ENCODE results near the gene TRAPPC6A. TPM values are rescaled to one million over a fixed set of nuclear protein-coding genes. Genes with fewer than 3 reads are reported as not detected.
A peak's percentile ranks its signal among the peaks of the same experiment; 100 is the strongest.

Gene TRAPPC6A
- total and polyA plus RNA-seq, 2 of the 13 experiments (the other 11 are each of a cell fraction or from before 2014, with no cell fraction given) = 6.5 to 21.0 TPM

- TF ChIP-seq NR2F6 (IDR thresholded peaks at IDR 0.05) (no peak), NR2F6 (CRISPR knock-in tag; IDR thresholded peaks at IDR 0.05) (no peak), HDAC6 (IDR thresholded peaks at IDR 0.05; ENCODE audit: low read depth, low read length) (no peak), ZNF775 (CRISPR knock-in tag; IDR thresholded peaks at IDR 0.05; ENCODE audit: borderline replicate concordance) (no peak)
Measured at GRCh38 chr19:45222724-45223123, 44.7 kb upstream of the TRAPPC6A start (continued).

GRCh38 chr19:45218911-45219743 lies 41.1 kb upstream of the TRAPPC6A start:
- in situ Hi-C loops (cut with HindIII; ENCODE audit: extremely low pct_ligation_motif_present, low pct_unique_long_range_greater_than_20kb) = no loop called here
- H3K79me2 ChIP-seq (ENCODE audit: insufficient read depth, low read length) = no peaks in the 10 kb centered on the region
- intact Hi-C loops (cut with micrococcal nuclease; ENCODE audit: unreplicated experiment) = no loop called here
- H2AFZ ChIP-seq (ENCODE audit: low read length) = no peak overlapping the region
- H3K36me3 ChIP-seq (replicated peaks in 1 of 2; ENCODE audit: control insufficient read depth in 1 of 2, insufficient read depth in 2 of 2, low read length in 2 of 2) = no peaks in the 10 kb centered on the region
- POLR2A ChIA-PET = interaction anchor here (0.7 kb wide), 1 partner anchor 16 kb away, joined by 3 read pairs; no protein-coding TSS in a partner anchor
- WGBS (ENCODE audit: low lambda C conversion rate) = 49% methylated on average over 17 of the region's 18 CpGs
- FAIRE-seq = no peak
- no peaks in the 10 kb centered on the region for H4K20me1 ChIP-seq (ENCODE audit: insufficient read depth, low read length)
- no peak overlapping the region for H3K4me2 ChIP-seq (ENCODE audit: low read depth, low read length)
- ATAC-seq = no peak
- BruUV-seq (replicated peaks) = no TSS peak
- H3K4me3 ChIP-seq (replicated peaks in 1 of 3; ENCODE audit: insufficient read depth in 1 of 3, low read depth in 2 of 3, low read length in 3 of 3) = no peak overlapping the region
- no peaks in the 10 kb centered on the region for H3K9me3 ChIP-seq (ENCODE audit: low read length)
- CTCF ChIA-PET (ENCODE audit: low intra/inter-chr PET ratio, low total read pairs) = no interaction called here
- 0 out of 2 replicates have a peak, but pooled peaks cover 8% of the 10 kb centered on the region for H3K4me1 ChIP-seq (ENCODE audit: insufficient read depth, low read length)
- peak; percentile 88 to 92 for TF ChIP-seq MAFK (conservative IDR thresholded peaks at IDR 0.05 in 1 of 2, IDR thresholded peaks at IDR 0.05 in 1 of 2; ENCODE audit: low read length in 2 of 2)
- TF ChIP-seq HCFC1 (IDR thresholded peaks at IDR 0.05; ENCODE audit: low read depth, low read length) = no peak
- TF ChIP-seq MAFF (IDR thresholded peaks at IDR 0.05; ENCODE audit: low read depth, low read length) = peak; percentile 86
- peaks cover 15 to 63% of the 10 kb centered on the region in 2 experiments for H3K27me3 ChIP-seq (ENCODE audit: control insufficient read depth in 1 of 2, insufficient read depth in 2 of 2, low read length in 2 of 2)
- no peak for DNase-seq (ENCODE audit: low spot score)
- H3K27ac ChIP-seq (ENCODE audit: extremely low read length, insufficient read depth, low read length) = no peak overlapping the region
- no peak overlapping the region for H3K9ac ChIP-seq (ENCODE audit: insufficient read depth, low read depth, low read length)

Measured in HepG2 (cell line).